Activated CD8-positive, alpha-beta memory T cell treated with anti-CD3 and anti-CD28 coated beads, Interleukin-2, amount 50 U/mL, for 48 hours (primary cell): ENCODE measurements around the gene POLD4.

ENCODE experiments used
- DNase-seq: peaks from one replicate; pipeline ENCODE4 v3.0.0-alpha.2; 2020

The POLD4 gene

GRCh38 chr11:67370351-67371076 is 17.2 kb upstream of the POLD4 start:
- DNase-seq = no peak

GRCh38 chr11:67369801-67370284 is 16.5 kb upstream of the POLD4 start:
- no peak for DNase-seq

GRCh38 chr11:67369275-67369674 is 15.9 kb upstream of the POLD4 start:
- no peak for DNase-seq

GRCh38 chr11:67368621-67369020 is 15.3 kb upstream of the POLD4 start:
- DNase-seq = no peak

- DNase-seq = no peak
Measured at GRCh38 chr11:67367761-67368227, 14.4 kb upstream of the POLD4 start.

- DNase-seq = no peak
Measured at GRCh38 chr11:67366961-67367760, 13.8 kb upstream of the POLD4 start.

- no peak for DNase-seq
Measured at GRCh38 chr11:67366546-67366945, 13.2 kb upstream of the POLD4 start.

- no peak for DNase-seq
Measured at GRCh38 chr11:67365736-67366444, 12.5 kb upstream of the POLD4 start.

- no peak for DNase-seq
Measured at GRCh38 chr11:67364783-67365722, 11.7 kb upstream of the POLD4 start.

GRCh38 chr11:67364169-67364568 is 10.8 kb upstream of the POLD4 start:
- DNase-seq = no peak

- no peak for DNase-seq
Measured at GRCh38 chr11:67357831-67358670, 4.7 kb upstream of the POLD4 start.

- peak; percentile 81 for DNase-seq
Measured at GRCh38 chr11:67356864-67357561, 3.7 kb upstream of the POLD4 start.

GRCh38 chr11:67356387-67356863 is 3.1 kb upstream of the POLD4 start:
- no peak for DNase-seq

- DNase-seq = no peak
Measured at GRCh38 chr11:67355794-67356386, 2.5 kb upstream of the POLD4 start.

GRCh38 chr11:67355023-67355793 is 1.9 kb upstream of the POLD4 start:
- no peak for DNase-seq

GRCh38 chr11:67354075-67355022 is 1.0 kb upstream of the POLD4 start:
- DNase-seq = no peak

- no peak for DNase-seq
Measured at GRCh38 chr11:67352546-67353316, 615 bp downstream of the POLD4 start.
